ENCODE measurements around the gene TNFRSF17.
"Not testable (repeated sequence)": the region's sequence is repeated elsewhere in the genome, so short reads cannot be mapped to it uniquely, and the experiment has no call there.

TNFRSF17 gene

DNA sequence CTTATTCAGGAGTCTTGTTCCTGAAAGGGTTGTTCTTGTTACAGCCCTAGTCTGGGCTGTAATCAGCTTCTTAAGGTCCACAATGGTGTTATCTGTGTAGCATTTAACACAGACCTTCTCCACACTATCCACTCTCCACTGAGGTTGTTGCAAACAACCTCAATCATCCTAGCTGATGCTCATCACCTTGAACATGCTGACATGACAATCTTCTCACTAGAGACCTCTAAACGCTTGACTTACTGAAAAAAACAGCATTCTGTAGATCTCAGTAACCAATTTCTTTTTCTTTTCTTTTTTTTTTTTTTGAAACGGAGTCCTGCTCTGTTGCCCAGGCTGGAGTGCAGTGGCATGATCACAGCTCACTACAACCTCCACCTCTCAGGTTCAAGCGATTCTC is 3.6 kb downstream of the TNFRSF17 start:
- H3K27me3 ChIP-seq (ENCODE audit: control insufficient read depth in 1 of 2, insufficient read depth in 2 of 2, low read length in 2 of 2) = no peaks in the 10 kb centered on the region
- H3K9ac ChIP-seq (ENCODE audit: low read depth in 1 of 2, low read length in 2 of 2) = no peak overlapping the region
- no peaks in the 10 kb centered on the region for H3K9me3 ChIP-seq (ENCODE audit: control insufficient read depth in 1 of 2, low read length in 2 of 2)
- no peaks in the 10 kb centered on the region for H3K4me1 ChIP-seq (ENCODE audit: control insufficient read depth in 1 of 2, insufficient read depth in 2 of 2, low read length in 2 of 2)
- no peak overlapping the region for H3K4me3 ChIP-seq (ENCODE audit: low read depth in 1 of 2, low read length in 2 of 2)
- no peaks in the 10 kb centered on the region for H3K36me3 ChIP-seq (ENCODE audit: control insufficient read depth in 1 of 2, insufficient read depth in 2 of 2, low read length in 2 of 2)
- no peak overlapping the region for H3K27ac ChIP-seq (ENCODE audit: low read depth, low read length)

- not testable (repeated sequence) for H3K27ac ChIP-seq (ENCODE audit: low read depth, low read length); H3K9ac ChIP-seq (ENCODE audit: low read depth in 1 of 2, low read length in 2 of 2); H3K27me3 ChIP-seq (ENCODE audit: control insufficient read depth in 1 of 2, insufficient read depth in 2 of 2, low read length in 2 of 2); H3K9me3 ChIP-seq (ENCODE audit: control insufficient read depth in 1 of 2, low read length in 2 of 2); H3K4me1 ChIP-seq (ENCODE audit: control insufficient read depth in 1 of 2, insufficient read depth in 2 of 2, low read length in 2 of 2); H3K4me3 ChIP-seq (ENCODE audit: low read depth in 1 of 2, low read length in 2 of 2); H3K36me3 ChIP-seq (ENCODE audit: control insufficient read depth in 1 of 2, insufficient read depth in 2 of 2, low read length in 2 of 2)
These were observed 5.3 kb downstream of the TNFRSF17 start for GRCh38 chr16:11970292-11970691.

GRCh38 chr16:11972128-11972527 is 7.1 kb downstream of the TNFRSF17 start:
- H3K4me3 ChIP-seq (ENCODE audit: low read depth in 1 of 2, low read length in 2 of 2) = no peak overlapping the region
- peaks cover 0 to 12% of the 10 kb centered on the region in 2 donors for H3K4me1 ChIP-seq (ENCODE audit: control insufficient read depth in 1 of 2, insufficient read depth in 2 of 2, low read length in 2 of 2)
- no peak overlapping the region for H3K9ac ChIP-seq (ENCODE audit: low read depth in 1 of 2, low read length in 2 of 2)
- H3K9me3 ChIP-seq (ENCODE audit: control insufficient read depth in 1 of 2, low read length in 2 of 2) = no peaks in the 10 kb centered on the region
- no peak overlapping the region for H3K27ac ChIP-seq (ENCODE audit: low read depth, low read length)
- no peaks in the 10 kb centered on the region for H3K27me3 ChIP-seq (ENCODE audit: control insufficient read depth in 1 of 2, insufficient read depth in 2 of 2, low read length in 2 of 2)
- no peaks in the 10 kb centered on the region for H3K36me3 ChIP-seq (ENCODE audit: control insufficient read depth in 1 of 2, insufficient read depth in 2 of 2, low read length in 2 of 2)

- Histone ChIP-seq H3K9ac (ENCODE audit: low read depth in 1 of 2, low read length in 2 of 2) (no peak overlapping the region), H3K27ac (ENCODE audit: low read depth, low read length) (no peak overlapping the region)
These were observed 8.1 kb downstream of the TNFRSF17 start for GRCh38 chr16:11973070-11973469.

GRCh38 chr16:11976850-11977375 is 11.9 kb downstream of the TNFRSF17 start:
- H3K4me1 ChIP-seq (ENCODE audit: control insufficient read depth in 1 of 2, insufficient read depth in 2 of 2, low read length in 2 of 2) = peaks cover 13 to 24% of the 10 kb centered on the region in 2 donors
- peak overlapping the region; percentile 91 to 92 for H3K9ac ChIP-seq (ENCODE audit: low read depth in 1 of 2, low read length in 2 of 2)
- no peaks in the 10 kb centered on the region for H3K27me3 ChIP-seq (ENCODE audit: control insufficient read depth in 1 of 2, insufficient read depth in 2 of 2, low read length in 2 of 2)
- no peak overlapping the region for H3K27ac ChIP-seq (ENCODE audit: low read depth, low read length)
- H3K4me3 ChIP-seq (ENCODE audit: low read depth in 1 of 2, low read length in 2 of 2) = peak overlapping the region; percentile 97
- no peaks in the 10 kb centered on the region for H3K36me3 ChIP-seq (ENCODE audit: control insufficient read depth in 1 of 2, insufficient read depth in 2 of 2, low read length in 2 of 2)
- H3K9me3 ChIP-seq (ENCODE audit: control insufficient read depth in 1 of 2, low read length in 2 of 2) = no peaks in the 10 kb centered on the region

More at GRCh38 chr16:11973070-11973469, 8.1 kb downstream of the TNFRSF17 start:
- no peaks in the 10 kb centered on the region for H3K36me3 ChIP-seq (ENCODE audit: control insufficient read depth in 1 of 2, insufficient read depth in 2 of 2, low read length in 2 of 2)
- no peaks in the 10 kb centered on the region for H3K27me3 ChIP-seq (ENCODE audit: control insufficient read depth in 1 of 2, insufficient read depth in 2 of 2, low read length in 2 of 2)
- H3K9me3 ChIP-seq (ENCODE audit: control insufficient read depth in 1 of 2, low read length in 2 of 2) = no peaks in the 10 kb centered on the region
- H3K4me3 ChIP-seq (ENCODE audit: low read depth in 1 of 2, low read length in 2 of 2) = no peak overlapping the region
- H3K4me1 ChIP-seq (ENCODE audit: control insufficient read depth in 1 of 2, insufficient read depth in 2 of 2, low read length in 2 of 2) = peaks cover 8 to 21% of the 10 kb centered on the region in 2 donors

DNA sequence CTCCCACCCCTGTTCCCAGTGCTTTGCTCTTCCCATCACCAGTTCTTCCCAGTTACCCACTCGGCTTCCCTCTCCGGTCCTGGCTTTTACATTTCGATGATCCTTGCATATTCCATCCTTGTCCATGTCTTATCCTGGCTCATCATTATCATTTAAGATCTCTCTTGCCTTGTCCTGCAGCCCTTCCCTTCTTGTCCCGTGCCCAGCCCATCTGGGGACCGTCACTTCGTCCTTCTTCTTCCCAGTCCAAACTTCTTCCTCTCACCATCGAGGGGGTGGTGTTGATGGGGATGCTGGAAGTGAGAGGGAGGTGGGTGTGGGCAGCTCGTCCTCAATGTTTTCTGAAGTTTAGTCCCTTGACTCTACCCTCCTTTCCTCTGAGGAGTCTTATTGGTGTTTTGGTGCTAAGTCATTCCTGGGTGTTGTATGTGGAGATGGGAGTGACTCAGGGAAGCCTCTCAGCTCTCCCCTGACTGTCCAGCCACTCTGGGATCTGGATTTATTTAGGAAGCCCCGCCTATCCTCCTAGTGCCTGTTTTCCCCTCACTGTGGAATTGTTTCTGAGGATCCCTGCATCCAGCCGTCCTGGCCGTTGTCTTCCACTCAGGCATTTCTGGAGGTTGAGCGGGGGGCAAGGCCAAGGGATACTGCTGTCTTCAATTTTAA is 12.5 kb downstream of the TNFRSF17 start:
- Histone ChIP-seq H3K4me1 (ENCODE audit: control insufficient read depth in 1 of 2, insufficient read depth in 2 of 2, low read length in 2 of 2) (peaks cover 13 to 24% of the 10 kb centered on the region in 2 donors), H3K36me3 (ENCODE audit: control insufficient read depth in 1 of 2, insufficient read depth in 2 of 2, low read length in 2 of 2) (no peaks in the 10 kb centered on the region), H3K27ac (ENCODE audit: low read depth, low read length) (no peak overlapping the region), H3K4me3 (ENCODE audit: low read depth in 1 of 2, low read length in 2 of 2) (peak overlapping the region; percentile 97), H3K27me3 (ENCODE audit: control insufficient read depth in 1 of 2, insufficient read depth in 2 of 2, low read length in 2 of 2) (no peaks in the 10 kb centered on the region), H3K9ac (ENCODE audit: low read depth in 1 of 2, low read length in 2 of 2) (peak overlapping the region; percentile 91 to 92), H3K9me3 (ENCODE audit: control insufficient read depth in 1 of 2, low read length in 2 of 2) (no peaks in the 10 kb centered on the region)

DNA sequence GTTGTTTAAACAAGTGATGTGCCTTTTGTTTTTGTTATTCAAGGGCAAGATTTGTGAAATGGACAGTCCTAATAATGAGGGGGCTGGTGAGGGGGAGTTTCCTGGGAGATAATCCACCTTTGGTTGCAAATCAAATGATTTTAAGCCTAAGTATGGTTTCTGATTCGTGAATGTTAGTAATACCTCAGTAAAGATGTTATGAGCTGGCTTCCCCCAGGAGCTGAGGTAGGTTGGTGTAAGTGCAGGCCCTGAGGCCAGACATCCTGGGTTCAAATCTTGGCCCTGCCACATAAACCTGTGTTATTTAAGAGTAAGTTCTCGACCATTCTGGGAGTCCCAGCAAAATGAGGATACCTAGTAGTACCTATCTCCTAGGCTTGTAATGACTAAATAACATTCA is 13.1 kb downstream of the TNFRSF17 start:
- Histone ChIP-seq H3K27ac (ENCODE audit: low read depth, low read length) (no peak overlapping the region), H3K4me1 (ENCODE audit: control insufficient read depth in 1 of 2, insufficient read depth in 2 of 2, low read length in 2 of 2) (peaks cover 13 to 24% of the 10 kb centered on the region in 2 donors), H3K9ac (ENCODE audit: low read depth in 1 of 2, low read length in 2 of 2) (no peak overlapping the region), H3K4me3 (ENCODE audit: low read depth in 1 of 2, low read length in 2 of 2) (peak overlapping the region; percentile 97), H3K36me3 (ENCODE audit: control insufficient read depth in 1 of 2, insufficient read depth in 2 of 2, low read length in 2 of 2) (no peaks in the 10 kb centered on the region), H3K9me3 (ENCODE audit: control insufficient read depth in 1 of 2, low read length in 2 of 2) (no peaks in the 10 kb centered on the region), H3K27me3 (ENCODE audit: control insufficient read depth in 1 of 2, insufficient read depth in 2 of 2, low read length in 2 of 2) (no peaks in the 10 kb centered on the region)

GRCh38 chr16:11979013-11979672 is 14.1 kb downstream of the TNFRSF17 start:
- peaks cover 13 to 24% of the 10 kb centered on the region in 2 donors for H3K4me1 ChIP-seq (ENCODE audit: control insufficient read depth in 1 of 2, insufficient read depth in 2 of 2, low read length in 2 of 2)
- no peaks in the 10 kb centered on the region for H3K9me3 ChIP-seq (ENCODE audit: control insufficient read depth in 1 of 2, low read length in 2 of 2)
- H3K27me3 ChIP-seq (ENCODE audit: control insufficient read depth in 1 of 2, insufficient read depth in 2 of 2, low read length in 2 of 2) = no peaks in the 10 kb centered on the region
- H3K4me3 ChIP-seq (ENCODE audit: low read depth in 1 of 2, low read length in 2 of 2) = no peak overlapping the region
- no peaks in the 10 kb centered on the region for H3K36me3 ChIP-seq (ENCODE audit: control insufficient read depth in 1 of 2, insufficient read depth in 2 of 2, low read length in 2 of 2)
- no peak overlapping the region for H3K9ac ChIP-seq (ENCODE audit: low read depth in 1 of 2, low read length in 2 of 2)
- no peak overlapping the region for H3K27ac ChIP-seq (ENCODE audit: low read depth, low read length)

- H3K27ac ChIP-seq (ENCODE audit: low read depth, low read length) = no peak overlapping the region
- no peaks in the 10 kb centered on the region for H3K36me3 ChIP-seq (ENCODE audit: control insufficient read depth in 1 of 2, insufficient read depth in 2 of 2, low read length in 2 of 2)
- H3K9ac ChIP-seq (ENCODE audit: low read depth in 1 of 2, low read length in 2 of 2) = no peak overlapping the region
- H3K9me3 ChIP-seq (ENCODE audit: control insufficient read depth in 1 of 2, low read length in 2 of 2) = no peaks in the 10 kb centered on the region
- H3K27me3 ChIP-seq (ENCODE audit: control insufficient read depth in 1 of 2, insufficient read depth in 2 of 2, low read length in 2 of 2) = no peaks in the 10 kb centered on the region
- no peak overlapping the region for H3K4me3 ChIP-seq (ENCODE audit: low read depth in 1 of 2, low read length in 2 of 2)
- peaks cover 13 to 23% of the 10 kb centered on the region in 2 donors for H3K4me1 ChIP-seq (ENCODE audit: control insufficient read depth in 1 of 2, insufficient read depth in 2 of 2, low read length in 2 of 2)
These were observed 15.3 kb downstream of the TNFRSF17 start for GRCh38 chr16:11980136-11980844.

DNA sequence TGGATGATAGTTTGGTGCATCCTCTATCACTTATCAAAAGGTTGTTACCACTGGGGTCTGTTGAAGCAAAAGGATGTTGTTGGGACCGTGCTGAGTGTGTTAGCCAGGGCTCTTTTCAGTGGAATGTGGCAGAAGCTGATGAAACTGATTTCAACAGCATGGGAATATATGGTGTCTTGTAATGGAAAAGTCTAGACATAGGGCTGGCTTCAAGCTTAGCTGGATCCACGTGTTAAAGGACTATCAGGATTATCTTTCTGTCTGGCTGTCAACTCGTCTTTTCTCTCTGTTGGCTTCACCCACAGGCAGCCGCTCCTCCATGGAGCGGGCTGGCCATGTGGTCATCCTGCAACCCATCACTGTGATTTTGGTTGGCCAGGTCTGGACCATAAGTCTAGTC is 20.2 kb downstream of the TNFRSF17 start:
- no peaks in the 10 kb centered on the region for H3K27me3 ChIP-seq (ENCODE audit: control insufficient read depth in 1 of 2, insufficient read depth in 2 of 2, low read length in 2 of 2)
- no peaks in the 10 kb centered on the region for H3K36me3 ChIP-seq (ENCODE audit: control insufficient read depth in 1 of 2, insufficient read depth in 2 of 2, low read length in 2 of 2)
- H3K9ac ChIP-seq (ENCODE audit: low read depth in 1 of 2, low read length in 2 of 2) = no peak overlapping the region
- no peaks in the 10 kb centered on the region for H3K9me3 ChIP-seq (ENCODE audit: control insufficient read depth in 1 of 2, low read length in 2 of 2)
- no peak overlapping the region for H3K4me3 ChIP-seq (ENCODE audit: low read depth in 1 of 2, low read length in 2 of 2)
- no peaks in the 10 kb centered on the region for H3K4me1 ChIP-seq (ENCODE audit: control insufficient read depth in 1 of 2, insufficient read depth in 2 of 2, low read length in 2 of 2)
- no peak overlapping the region for H3K27ac ChIP-seq (ENCODE audit: low read depth, low read length)
